ENCODE results near the gene AXDND1. TPM values are rescaled to one million over a fixed set of nuclear protein-coding genes. Genes with fewer than 3 reads are reported as not detected.

The AXDND1 gene
- total and polyA plus RNA-seq, 12 donors = 0.03 to 0.17 (median 0.15) TPM; not detected in 8

DNA sequence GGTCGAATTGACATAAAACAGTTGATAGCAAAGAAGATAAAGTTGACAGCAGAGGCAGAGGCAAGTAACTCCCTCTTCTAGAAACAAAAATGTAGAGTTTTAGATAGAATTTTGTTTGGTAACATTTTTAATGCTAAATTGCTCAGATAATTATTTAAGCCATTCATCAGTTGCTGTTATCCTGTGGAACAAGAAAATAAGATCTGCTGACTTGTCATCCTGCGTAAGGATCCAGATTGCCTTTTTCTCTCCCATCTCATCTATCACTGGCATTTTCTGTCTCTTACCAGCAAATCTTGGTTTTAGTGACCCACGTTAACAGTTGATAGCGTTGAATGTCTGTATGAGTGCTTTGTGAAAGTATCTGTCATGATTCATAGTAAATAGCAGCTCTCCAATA lies 42.3 kb upstream of the AXDND1 start:
- Histone ChIP-seq H3K9me3 (peaks cover 0 to 12% (median 0%) of the 10 kb centered on the region in 11 donors), H3K27ac (no peak overlapping the region), H3K4me1 (peaks cover 0 to 31% (median 0%) of the 10 kb centered on the region in 9 donors), H3K4me3 (no peak overlapping the region), H3K27me3 (no peaks in the 10 kb centered on the region), H3K36me3 (peaks cover 0 to 46% (median 0%) of the 10 kb centered on the region in 9 donors)
- WGBS, 2 donors = 76 to 78% methylated on average over 4 of the region's 4 CpGs
- TF ChIP-seq CTCF (IDR thresholded peaks at IDR 0.05) = no peak
- DNase-seq (no peak), ATAC-seq (no peak)
- intact Hi-C loops (cut with DNase I) = no loop called here

GRCh38 chr1:179325836-179326235 lies 39.9 kb upstream of the AXDND1 start:
- ATAC-seq (no peak), DNase-seq (no peak)
- H3K4me1 ChIP-seq = peaks cover 0 to 33% (median 0%) of the 10 kb centered on the region in 9 donors
- peaks cover 0 to 46% (median 0%) of the 10 kb centered on the region in 9 donors for H3K36me3 ChIP-seq
- H3K9me3 ChIP-seq = peaks cover 0 to 14% (median 0%) of the 10 kb centered on the region in 11 donors
- WGBS, 2 donors = 56 to 89% methylated on average over 2 of the region's 2 CpGs
- H3K4me3 ChIP-seq = no peak overlapping the region
- intact Hi-C loops (cut with DNase I) = no loop called here
- H3K27me3 ChIP-seq = no peaks in the 10 kb centered on the region
- no peak for TF ChIP-seq CTCF (IDR thresholded peaks at IDR 0.05)
- no peak overlapping the region for H3K27ac ChIP-seq

DNA sequence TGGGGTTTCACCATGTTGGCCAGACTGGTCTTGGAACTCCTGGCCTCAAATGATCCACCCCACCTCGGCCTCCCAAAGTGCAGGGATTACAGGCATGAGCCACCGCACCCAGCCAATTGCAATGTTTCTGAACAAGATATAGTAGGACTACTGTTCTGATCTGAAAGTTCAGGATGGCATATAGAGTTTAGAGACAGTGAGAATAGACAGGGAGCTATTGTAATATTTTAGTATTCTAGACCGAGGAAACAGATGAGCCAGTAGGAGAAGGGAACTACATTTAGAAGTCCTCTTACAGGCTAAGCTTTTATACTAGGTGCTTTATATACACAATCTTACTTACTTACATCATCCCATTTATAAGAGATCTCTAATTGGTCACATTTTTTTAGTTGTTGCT lies 39.0 kb upstream of the AXDND1 start:
- Histone ChIP-seq H3K27me3 (no peaks in the 10 kb centered on the region), H3K4me3 (no peak overlapping the region), H3K36me3 (peaks cover 0 to 43% (median 0%) of the 10 kb centered on the region in 9 donors), H3K9me3 (peaks cover 0 to 10% (median 0%) of the 10 kb centered on the region in 11 donors), H3K4me1 (peaks cover 0 to 33% (median 0%) of the 10 kb centered on the region in 9 donors), H3K27ac (peak overlapping the region in 1 of 10 donors; percentile 54)
- ATAC-seq (no peak), DNase-seq (no peak)
- intact Hi-C loops (cut with DNase I) = no loop called here
- WGBS, 2 donors = 92 to 98% methylated on average over 3 of the region's 3 CpGs
- TF ChIP-seq CTCF (IDR thresholded peaks at IDR 0.05) = no peak

DNA sequence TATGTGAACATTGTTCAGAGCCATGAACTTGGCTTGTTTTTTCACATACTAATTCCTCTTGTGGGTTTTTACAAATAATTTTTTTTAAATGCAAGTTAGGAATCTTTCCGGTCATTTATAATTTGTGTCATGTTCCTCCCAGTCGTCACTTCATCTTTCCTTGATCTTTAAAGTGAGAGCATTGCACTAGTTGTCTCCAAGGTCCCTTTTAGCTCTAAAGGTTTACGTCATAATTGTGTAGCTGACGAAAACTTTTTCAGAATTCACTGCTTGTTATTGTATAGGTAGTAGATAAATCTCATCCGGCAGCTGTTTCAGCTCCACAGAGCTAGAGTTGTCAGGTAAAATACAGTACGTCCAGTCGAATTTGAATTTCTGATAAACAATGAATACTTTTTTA lies 38.6 kb upstream of the AXDND1 start:
- Histone ChIP-seq H3K36me3 (peaks cover 0 to 43% (median 0%) of the 10 kb centered on the region in 9 donors), H3K27ac (peak overlapping the region in 1 of 10 donors; percentile 54), H3K9me3 (peaks cover 0 to 10% (median 0%) of the 10 kb centered on the region in 11 donors), H3K27me3 (no peaks in the 10 kb centered on the region), H3K4me1 (peaks cover 0 to 29% (median 0%) of the 10 kb centered on the region in 9 donors), H3K4me3 (no peak overlapping the region)
- intact Hi-C loops (cut with DNase I) = no loop called here
- ATAC-seq (no peak), DNase-seq (no peak)
- 89 to 93% methylated on average over 7 of the region's 7 CpGs for WGBS, 2 donors
- TF ChIP-seq CTCF (IDR thresholded peaks at IDR 0.05) = no peak

Measured in heart right ventricle (tissue), 16 donors.